Heart left ventricle (tissue), 16 donors: ENCODE results near the gene IGF1R. TPM values are rescaled to one million over a fixed set of nuclear protein-coding genes. Genes with fewer than 3 reads are reported as not detected.

Experiments used
- ATAC-seq, 4 donors: fragments of 200-7000 bp; cut with Tn5 transposase; one replicate each; pipeline ENCODE4 v1.9.1; 2020 to 2022; ENCODE audit warnings: moderate library complexity in 4 of 4, mild to moderate bottlenecking in 3 of 4, moderate number of reproducible peaks in 1 of 4
- DNase-seq, 5 donors: peaks; one replicate each; pipeline ENCODE4 v3.0.0-alpha.2; 2020
- H3K27ac ChIP-seq, 12 donors: fragments of 200-600 bp; sonication (generic) in 4 of 12; one replicate each; pipeline versions ENCODE4 v1.5.0 to v1.8.0; 2016 to 2022; ENCODE audit warnings: mild to moderate bottlenecking in 2 of 12
- H3K27me3 ChIP-seq, 9 donors: fragments of 200-600 bp; sonication (generic) in 2 of 9; one replicate each; pipeline versions ENCODE4 v1.5.1 to v1.8.0; 2016 to 2022; ENCODE audit warnings: mild to moderate bottlenecking in 3 of 9
- H3K36me3 ChIP-seq, 9 donors: fragments of 200-600 bp; sonication (generic) in 2 of 9; one replicate each; pipeline versions ENCODE4 v1.5.0 to v1.8.0; 2018 to 2022; ENCODE audit warnings: mild to moderate bottlenecking in 2 of 9
- H3K4me1 ChIP-seq, 12 donors: fragments of 200-600 bp; sonication (generic) in 4 of 12; one replicate each; pipeline versions ENCODE4 v1.5.0 to v1.8.0; 2016 to 2022; ENCODE audit warnings: mild to moderate bottlenecking in 3 of 12
- H3K4me3 ChIP-seq, 12 donors: fragments of 200-600 bp; sonication (generic) in 4 of 12; one replicate each; pipeline versions ENCODE4 v1.5.0 to v1.8.0; 2017 to 2022; ENCODE audit warnings: mild to moderate bottlenecking in 9 of 12, moderate library complexity in 4 of 12
- H3K9me3 ChIP-seq, 12 donors: fragments of 200-600 bp; sonication (generic) in 4 of 12; one replicate each; pipeline versions ENCODE4 v1.5.0 to v1.8.0; 2016 to 2022; ENCODE audit warnings: mild to moderate bottlenecking in 1 of 12
- CTCF ChIP-seq, 12 donors: fragments of 200-600 bp; sonication (generic) in 4 of 12; IDR thresholded peaks; one replicate each; pipeline versions ENCODE4 v1.5.0 to v1.8.0; 2018 to 2022; ENCODE audit warnings: antibody characterized with exemption in 12 of 12, mild to moderate bottlenecking in 5 of 12
- POLR2A ChIP-seq, 2 donors: fragments of 450-650 bp; IDR thresholded peaks; one replicate each; pipeline ENCODE4 v1.6.1; 2017; ENCODE audit warnings: antibody characterized with exemption in 2 of 2, mild to moderate bottlenecking in 2 of 2, moderate library complexity in 2 of 2
- WGBS, 4 donors: extraction: QIAGEN DNeasy Blood & Tissue Kit in 2 of 4; methylation state at CpG; one replicate each; pipeline versions ENCODE4 v1.1.5 to v1.1.7; 2013 to 2018; 5-methylcytosine and 5-hydroxymethylcytosine counted together
- intact Hi-C, 10 donors: fragments of 100-400 bp; cut with DNase I; formaldehyde crosslinking; loops; one replicate each; pipeline versions ENCODE4 v1.11.1 to v1.14.2; 2022
- polyA plus RNA-seq, 2 donors: library from polyadenylated mRNA; stranded (reverse); fragments of 200-250 nt; gene quantifications; one replicate each; pipeline ENCODE4 v1.2.3, GENCODE V29; 2013
- total RNA-seq, 9 donors: library from RNA; depleted of rRNA in 2 of 9; stranded (reverse); fragments of >200 nt in 2 of 9; fragmentation: NEBNext Ultra II Directional in 3 of 9; extraction: Animal tissue kit (Norgen Biotek cat#: 25700) in 3 of 9; gene quantifications; one replicate each; pipeline versions ENCODE4 v1.1.0 to v1.2.4, GENCODE V29; 2016 to 2023
- donor health status: ischemic (EF 13 %, LVEDD 7.1; RV severe dilation, severe dysfunction).
- donor health status: healthy with polysubstance abuse.
- donor health status: DM: no; HTN: yes; CAD: no.
- donor health status: DM: no; HTN: no; CAD: no.
- donor health status: ischemic (EF 25% LVEDD 6.9; RV normal size, moderate dysfunction).
- donor health status: ischemic (EF 25% LVEDD 5.7; RV mildly dilated, moderate dysfunction).
- donor health status: healthy.
- donor health status: DM: yes; HTN: yes; CAD: no.
- donor health status: ischemic (EF 35%, LVEDD 5.7; RV mildly dilated, moderate dysfunction).
- donor health status: nonischemic (EF 11% LVEDD 7.7; RV severe dilation, severe dysfunction).
- donor health status: DM: yes; HTN: yes; CAD: no.
- donor health status: PGD.
- donor health status: ischemic (EF 29% LVEDD 5.4; RV normal size, mild dysfunction).
- donor health status: nonischemic (EF 23%, LVEDD 6.1; RV moderate dilation, normal function).

IGF1R gene
- total and polyA plus RNA-seq, 11 donors, result 7.4 to 93.1 (median 40.5) TPM

GRCh38 chr15:98686983-98687382 lies 38.6 kb downstream of the IGF1R start:
- TF ChIP-seq POLR2A (IDR thresholded peaks at IDR 0.05) (no peak), CTCF (IDR thresholded peaks at IDR 0.05) (no peak)
- Histone ChIP-seq H3K27me3 (no peaks in the 10 kb centered on the region), H3K4me3 (no peak overlapping the region), H3K4me1 (peaks cover 11 to 93% (median 57%) of the 10 kb centered on the region in 12 donors), H3K9me3 (no peaks in the 10 kb centered on the region), H3K36me3 (no peaks in the 10 kb centered on the region), H3K27ac (no peak overlapping the region)
- intact Hi-C loops, result no loop called here
- no peak for DNase-seq
- ATAC-seq, result no peak
- 92 to 97% (median 96%) methylated on average over 5 of the region's 5 CpGs for WGBS, 4 donors

GRCh38 chr15:98689431-98689861 lies 41.1 kb downstream of the IGF1R start:
- no peak for DNase-seq
- Histone ChIP-seq H3K9me3 (no peaks in the 10 kb centered on the region), H3K4me3 (no peak overlapping the region), H3K4me1 (peaks cover 2 to 93% (median 50%) of the 10 kb centered on the region in 12 donors), H3K27me3 (no peaks in the 10 kb centered on the region), H3K27ac (peak overlapping the region in 3 of 12 donors; percentile 25 to 43 (median 30)), H3K36me3 (no peaks in the 10 kb centered on the region)
- intact Hi-C loops, result no loop called here
- TF ChIP-seq POLR2A (IDR thresholded peaks at IDR 0.05) (no peak), CTCF (IDR thresholded peaks at IDR 0.05) (no peak)
- peak in 2 of 4 donors; percentile 30 to 31 for ATAC-seq
- 53 to 78% (median 60%) methylated on average over 4 to 5 of the region's 5 CpGs for WGBS, 4 donors

GRCh38 chr15:98690272-98690950 lies 42.1 kb downstream of the IGF1R start:
- no peaks in the 10 kb centered on the region for H3K27me3 ChIP-seq
- no peak for TF ChIP-seq CTCF (IDR thresholded peaks at IDR 0.05)
- TF ChIP-seq POLR2A (IDR thresholded peaks at IDR 0.05), result no peak
- intact Hi-C loops, result no loop called here
- no peak overlapping the region for H3K4me3 ChIP-seq
- no peak for ATAC-seq
- peaks cover 2 to 93% (median 52%) of the 10 kb centered on the region in 12 donors for H3K4me1 ChIP-seq
- H3K9me3 ChIP-seq, result no peaks in the 10 kb centered on the region
- H3K27ac ChIP-seq, result peak overlapping the region in 1 of 12 donors; percentile 16
- no peaks in the 10 kb centered on the region for H3K36me3 ChIP-seq
- DNase-seq, result no peak
- WGBS, 4 donors, result 73 to 77% (median 73%) methylated on average over 6 of the region's 6 CpGs

GRCh38 chr15:98692213-98692612 lies 43.9 kb downstream of the IGF1R start:
- Histone ChIP-seq H3K9me3 (no peaks in the 10 kb centered on the region), H3K4me3 (no peak overlapping the region), H3K27me3 (no peaks in the 10 kb centered on the region), H3K27ac (no peak overlapping the region), H3K4me1 (peaks cover 2 to 95% (median 55%) of the 10 kb centered on the region in 12 donors), H3K36me3 (no peaks in the 10 kb centered on the region)
- intact Hi-C loops, result no loop called here
- no peak for ATAC-seq
- 86 to 95% (median 90%) methylated on average over 2 of the region's 2 CpGs for WGBS, 4 donors
- no peak for TF ChIP-seq CTCF (IDR thresholded peaks at IDR 0.05)
- no peak for TF ChIP-seq POLR2A (IDR thresholded peaks at IDR 0.05)
- DNase-seq, result no peak
